Body of pancreas (tissue), 4 donors: Measurements from ENCODE around the gene SPINK5. TPM values are rescaled to one million over a fixed set of nuclear protein-coding genes. Genes with fewer than 3 reads are reported as not detected.

Source experiments
- ATAC-seq: fragments of 150-250 bp; one replicate; pipeline ENCODE4 v1.9.1; 2016
- DNase-seq, 4 donors: peaks; one replicate each; pipeline ENCODE4 v3.0.0-alpha.2; 2019
- H3K27ac ChIP-seq, 4 donors: fragments of 200-600 bp; sonication (generic); 1 replicate in 3 of 4; 2 replicates in 1 of 4; pipeline versions ENCODE4 v1.5.1 to v1.6.1; 2016 to 2019; ENCODE audit warnings: mild to moderate bottlenecking in 1 of 4, mixed read lengths in 1 of 4, moderate library complexity in 1 of 4
- H3K27me3 ChIP-seq, 2 donors: fragments of 200-600 bp; sonication (generic); one replicate each; pipeline ENCODE4 v1.6.0; 2016; ENCODE audit warnings: mild to moderate bottlenecking in 1 of 2
- H3K36me3 ChIP-seq, 2 donors: fragments of 200-600 bp; sonication (generic); replicated peaks in 1 of 2; 2 replicates each; pipeline ENCODE4 v1.5.1; 2016; ENCODE audit warnings: low read depth in 2 of 2; ENCODE audit not compliant: insufficient read depth in 1 of 2
- H3K4me1 ChIP-seq: fragments of 200-600 bp; sonication (generic); one replicate; pipeline ENCODE4 v1.6.0; 2016
- H3K4me3 ChIP-seq, 2 donors: fragments of 200-600 bp; sonication (generic); 1 replicate in 1 of 2; 2 replicates in 1 of 2; pipeline ENCODE4 v1.5.1; 2016 to 2019
- H3K9me3 ChIP-seq, 3 donors: fragments of 200-600 bp; sonication (generic); 1 replicate in 2 of 3; 2 replicates in 1 of 3; pipeline ENCODE4 v1.5.1; 2016
- CTCF ChIP-seq, 7 experiments: fragments of 450-650 bp in 4 of 7; fragments of 200-600 bp in 3 of 7; sonication (generic) in 3 of 7; IDR thresholded peaks; one replicate each; pipeline ENCODE4 v1.5.1; 2016 to 2019; ENCODE audit warnings: antibody characterized with exemption in 7 of 7
- POLR2A ChIP-seq, 3 donors: fragments of 450-650 bp; IDR thresholded peaks; one replicate each; pipeline ENCODE4 v1.6.1; 2016; ENCODE audit warnings: antibody characterized with exemption in 3 of 3, mild to moderate bottlenecking in 2 of 3
- WGBS, 2 donors: methylation state at CpG; one replicate each; pipeline ENCODE4 v1.1.5; 2017; 5-methylcytosine and 5-hydroxymethylcytosine counted together
- intact Hi-C: fragments of 100-400 bp; cut with DNase I; formaldehyde crosslinking; loops from one replicate; pipeline ENCODE4 v1.15.1; 2023
- total RNA-seq, 2 donors: library from RNA; depleted of rRNA; stranded (reverse); fragments of >200 nt; gene quantifications; one replicate each; pipeline ENCODE4 v1.1.0, GENCODE V29; 2016

Gene SPINK5
- total RNA-seq, 2 donors from 2014 or later = 0.52 to 1.6 TPM

GRCh38 chr5:148135091-148136048 is 71.6 kb downstream of the SPINK5 start:
- Histone ChIP-seq H3K27me3 (no peaks in the 10 kb centered on the region), H3K36me3 (no peaks in the 10 kb centered on the region), H3K4me3 (no peak overlapping the region), H3K27ac (no peak overlapping the region), H3K9me3 (no peaks in the 10 kb centered on the region), H3K4me1 (no peaks in the 10 kb centered on the region)
- WGBS, 2 donors = 86 to 90% methylated on average over 5 of the region's 5 CpGs
- DNase-seq (no peak), ATAC-seq (no peak)
- TF ChIP-seq CTCF (IDR thresholded peaks at IDR 0.05) = no peak
- no peak for TF ChIP-seq POLR2A (IDR thresholded peaks at IDR 0.05)
- intact Hi-C loops = no loop called here

- ATAC-seq (no peak), DNase-seq (no peak)
- intact Hi-C loops = no loop called here
- 82 to 94% methylated on average over 3 of the region's 3 CpGs for WGBS, 2 donors
- Histone ChIP-seq H3K36me3 (no peaks in the 10 kb centered on the region), H3K4me1 (peaks cover 35% of the 10 kb centered on the region), H3K4me3 (no peak overlapping the region), H3K9me3 (no peaks in the 10 kb centered on the region), H3K27ac (no peak overlapping the region), H3K27me3 (no peaks in the 10 kb centered on the region)
- no peak for TF ChIP-seq POLR2A (IDR thresholded peaks at IDR 0.05)
- TF ChIP-seq CTCF (IDR thresholded peaks at IDR 0.05) = no peak
Observed at GRCh38 chr5:148140846-148141245, 77.1 kb downstream of the SPINK5 start.

GRCh38 chr5:148141645-148142044 is 77.9 kb downstream of the SPINK5 start:
- Histone ChIP-seq H3K9me3 (no peaks in the 10 kb centered on the region), H3K27me3 (no peaks in the 10 kb centered on the region), H3K4me1 (peaks cover 43% of the 10 kb centered on the region), H3K36me3 (no peaks in the 10 kb centered on the region), H3K27ac (peak overlapping the region in 3 of 4 donors; percentile 42 to 58 (median 47)), H3K4me3 (no peak overlapping the region)
- DNase-seq = peak; percentile 33 to 60 (median 44)
- intact Hi-C loops = no loop called here
- ATAC-seq = peak; percentile 80
- TF ChIP-seq CTCF (IDR thresholded peaks at IDR 0.05) = no peak
- no peak for TF ChIP-seq POLR2A (IDR thresholded peaks at IDR 0.05)
- WGBS, 2 donors = 17 to 18% methylated on average over 2 of the region's 2 CpGs

- DNase-seq (peak; percentile 39 to 77 (median 69)), ATAC-seq (peak; percentile 80)
- intact Hi-C loops = no loop called here
- H3K9me3 ChIP-seq = no peaks in the 10 kb centered on the region
- H3K4me3 ChIP-seq = no peak overlapping the region
- H3K4me1 ChIP-seq = peaks cover 51% of the 10 kb centered on the region
- H3K27me3 ChIP-seq = no peaks in the 10 kb centered on the region
- no peaks in the 10 kb centered on the region for H3K36me3 ChIP-seq
- TF ChIP-seq CTCF (IDR thresholded peaks at IDR 0.05) (no peak), POLR2A (IDR thresholded peaks at IDR 0.05) (no peak)
- peak overlapping the region; percentile 18 to 48 (median 36) for H3K27ac ChIP-seq
Observed at GRCh38 chr5:148145916-148146315, 82.1 kb downstream of the SPINK5 start.
